HEK293 (cell line): ENCODE measurements around the gene IGF1R.

Source experiments
- EGR2 ChIP-seq: fragments of 450-650 bp; formaldehyde crosslinking; IDR thresholded peaks from 2 replicates; pipeline ENCODE4 v1.5.1; 2016; ENCODE audit warnings: low read depth, missing biosample characterization, missing genetic modification characterization
- GLIS2 ChIP-seq: fragments of 450-650 bp; formaldehyde crosslinking; IDR thresholded peaks from 2 replicates; pipeline ENCODE4 v1.5.1; 2016; ENCODE audit warnings: missing biosample characterization, missing genetic modification characterization
- HOXA7 ChIP-seq: sonication (generic); formaldehyde crosslinking; IDR thresholded peaks from 2 replicates; pipeline ENCODE4 v1.8.1; 2022; ENCODE audit warnings: missing genetic modification reagents, borderline replicate concordance
- KLF16 ChIP-seq: fragments of 450-650 bp; formaldehyde crosslinking; IDR thresholded peaks from 2 replicates; pipeline ENCODE4 v1.5.1; 2017; ENCODE audit warnings: missing biosample characterization, missing genetic modification characterization
- OSR2 ChIP-seq: fragments of 450-650 bp; formaldehyde crosslinking; IDR thresholded peaks from 2 replicates; pipeline ENCODE4 v1.5.1; 2016; ENCODE audit warnings: missing biosample characterization, missing genetic modification characterization
- PRDM1 ChIP-seq: fragments of 450-650 bp; formaldehyde crosslinking; IDR thresholded peaks from 2 replicates; pipeline ENCODE4; 2016; ENCODE audit warnings: missing biosample characterization, missing genetic modification characterization
- PRDM4 ChIP-seq: fragments of 450-650 bp; formaldehyde crosslinking; IDR thresholded peaks from 2 replicates; pipeline ENCODE4 v1.5.1; 2017; ENCODE audit warnings: missing biosample characterization, missing genetic modification characterization
- YY2 ChIP-seq: fragments of 450-650 bp; formaldehyde crosslinking; IDR thresholded peaks from 2 replicates; pipeline ENCODE4 v1.5.1; 2016; ENCODE audit warnings: missing biosample characterization, missing genetic modification characterization
- ZBTB49 ChIP-seq: fragments of 450-650 bp; formaldehyde crosslinking; IDR thresholded peaks from 2 replicates; pipeline ENCODE4 v1.5.1; 2016; ENCODE audit warnings: missing biosample characterization, missing genetic modification characterization, low read depth
- ZNF114 ChIP-seq: fragments of 450-650 bp; formaldehyde crosslinking; IDR thresholded peaks from 2 replicates; pipeline ENCODE4 v1.5.0; 2017; ENCODE audit warnings: missing biosample characterization, missing genetic modification characterization
- ZNF132 ChIP-seq: fragments of 450-650 bp; formaldehyde crosslinking; IDR thresholded peaks from 2 replicates; pipeline ENCODE4 v1.5.1; 2017; ENCODE audit warnings: missing biosample characterization, missing genetic modification characterization, borderline replicate concordance
- ZNF169 ChIP-seq: fragments of 450-650 bp; formaldehyde crosslinking; IDR thresholded peaks from 2 replicates; pipeline ENCODE4 v1.5.1; 2016; ENCODE audit warnings: missing biosample characterization, missing genetic modification characterization
- ZNF223 ChIP-seq: fragments of 450-650 bp; formaldehyde crosslinking; IDR thresholded peaks from 2 replicates; pipeline ENCODE4 v1.5.1; 2016; ENCODE audit warnings: missing biosample characterization, missing genetic modification characterization
- ZNF274 ChIP-seq, 2 experiments: fragments of 200-500 bp in 1 of 2; fragments of 450-650 bp in 1 of 2; sonication (Bioruptor generic) in 1 of 2; formaldehyde crosslinking in 1 of 2; IDR thresholded peaks; 2 replicates each; pipeline versions ENCODE4 v1.5.1 to v1.6.1; 2014 to 2016; ENCODE audit warnings: borderline replicate concordance in 1 of 2, inconsistent platforms in 1 of 2, low read length in 1 of 2, missing biosample characterization in 1 of 2, missing genetic modification characterization in 1 of 2
- ZNF404 ChIP-seq: fragments of 450-650 bp; formaldehyde crosslinking; IDR thresholded peaks from 2 replicates; pipeline ENCODE4 v1.5.1; 2017; ENCODE audit warnings: missing biosample characterization, missing genetic modification characterization
- ZNF416 ChIP-seq: fragments of 450-650 bp; formaldehyde crosslinking; IDR thresholded peaks from 2 replicates; pipeline ENCODE4 v1.5.1; 2016; ENCODE audit warnings: missing biosample characterization, missing genetic modification characterization
- ZNF423 ChIP-seq: fragments of 450-650 bp; formaldehyde crosslinking; IDR thresholded peaks from 2 replicates; pipeline ENCODE4 v1.5.1; 2016; ENCODE audit warnings: missing biosample characterization, missing genetic modification characterization
- ZNF501 ChIP-seq: fragments of 450-650 bp; formaldehyde crosslinking; IDR thresholded peaks from 2 replicates; pipeline ENCODE4 v1.5.1; 2016; ENCODE audit warnings: missing biosample characterization, missing genetic modification characterization
- ZNF521 ChIP-seq: fragments of 450-650 bp; formaldehyde crosslinking; IDR thresholded peaks from 2 replicates; pipeline ENCODE4 v1.5.1; 2017; ENCODE audit warnings: missing biosample characterization, mild to moderate bottlenecking, missing genetic modification characterization
- ZNF530 ChIP-seq: fragments of 450-650 bp; formaldehyde crosslinking; IDR thresholded peaks from 2 replicates; pipeline ENCODE4 v1.5.1; 2016; ENCODE audit warnings: low read depth, missing biosample characterization, missing genetic modification characterization
- ZNF558 ChIP-seq: fragments of 450-650 bp; formaldehyde crosslinking; IDR thresholded peaks from 2 replicates; pipeline ENCODE4 v1.5.1; 2016; ENCODE audit warnings: missing biosample characterization, missing genetic modification characterization
- ZNF596 ChIP-seq: fragments of 450-650 bp; IDR thresholded peaks from 2 replicates; pipeline ENCODE4 v1.5.0; 2018; ENCODE audit warnings: missing biosample characterization, mild to moderate bottlenecking, missing genetic modification characterization, moderate library complexity
- ZNF600 ChIP-seq: fragments of 450-650 bp; formaldehyde crosslinking; IDR thresholded peaks from 2 replicates; pipeline ENCODE4 v1.5.1; 2016; ENCODE audit warnings: missing biosample characterization, missing genetic modification characterization
- ZNF623 ChIP-seq: fragments of 450-650 bp; formaldehyde crosslinking; IDR thresholded peaks from 2 replicates; pipeline ENCODE4 v1.5.1; 2016; ENCODE audit warnings: missing biosample characterization, missing genetic modification characterization
- ZNF626 ChIP-seq: fragments of 450-650 bp; sonication (Bioruptor Pico); formaldehyde crosslinking; IDR thresholded peaks from 2 replicates; pipeline ENCODE4 v1.5.1; 2018; ENCODE audit warnings: missing biosample characterization, missing genetic modification characterization, inconsistent platforms
- ZNF670 ChIP-seq: fragments of 450-650 bp; formaldehyde crosslinking; IDR thresholded peaks from 2 replicates; pipeline ENCODE4 v1.5.1; 2016; ENCODE audit warnings: missing biosample characterization, missing genetic modification characterization, low read depth
- ZNF768 ChIP-seq: fragments of 450-650 bp; formaldehyde crosslinking; IDR thresholded peaks from 2 replicates; pipeline ENCODE4 v1.5.1; 2018; ENCODE audit warnings: missing biosample characterization, mild to moderate bottlenecking, missing genetic modification characterization
- ZXDB ChIP-seq: fragments of 450-650 bp; formaldehyde crosslinking; IDR thresholded peaks from 2 replicates; pipeline ENCODE4 v1.5.1; 2016; ENCODE audit warnings: missing biosample characterization, missing genetic modification characterization
- TF ChIP-seq, protein P1 (sequence below): fragments of 450-650 bp; formaldehyde crosslinking; IDR thresholded peaks from 2 replicates; pipeline ENCODE4 v1.5.1; 2016; ENCODE audit warnings: missing biosample characterization, missing genetic modification characterization
- TF ChIP-seq, protein P2 (sequence below): IDR thresholded peaks from 2 replicates; pipeline ENCODE4 v1.6.1; 2011; ENCODE audit warnings: mild to moderate bottlenecking, low read depth, low read length, borderline replicate concordance

Gene IGF1R

DNA sequence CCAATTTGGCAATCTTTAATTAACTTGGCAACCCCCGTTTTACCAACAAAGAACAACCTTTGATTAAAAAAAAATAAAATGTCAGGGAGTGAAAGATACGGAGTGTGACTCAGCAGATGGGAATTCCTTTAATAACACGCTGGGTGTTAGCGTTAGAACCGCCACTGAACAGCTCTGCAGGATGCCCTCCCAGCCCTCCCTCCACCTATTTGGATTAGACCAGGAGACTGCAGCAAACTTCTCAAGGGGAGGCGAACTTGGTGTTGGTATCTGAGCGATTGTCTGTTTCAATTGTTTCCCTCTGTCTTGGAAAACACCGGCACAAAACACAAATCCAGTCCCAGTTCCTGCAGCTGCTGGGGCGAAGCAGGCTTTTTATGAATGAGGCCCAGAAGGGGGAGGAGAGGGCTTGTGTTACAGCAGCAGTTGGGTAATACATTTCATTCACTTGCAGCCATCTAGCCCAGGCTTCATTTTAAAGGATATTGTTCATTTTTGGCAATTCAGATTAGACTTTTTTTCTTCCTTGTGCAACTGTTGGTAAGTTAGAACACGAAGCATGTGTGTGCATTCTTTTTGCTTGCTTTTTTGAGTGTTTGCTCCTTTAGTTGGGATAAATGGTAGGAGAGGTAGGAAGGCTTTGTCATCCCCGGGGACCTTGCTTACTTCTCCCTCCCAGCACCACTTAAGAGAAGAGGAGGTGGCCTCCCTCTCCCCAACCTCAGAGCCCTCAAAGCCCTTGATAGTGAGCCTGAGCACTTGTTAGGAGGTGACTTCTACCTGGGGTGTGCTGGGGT lies 152.3 kb downstream of the IGF1R start (continued):
- TF ChIP-seq ZNF132 (tag by site-specific recombination): no peak
- TF ChIP-seq ZNF223 (tag by site-specific recombination): no peak
- no peak for TF ChIP-seq HOXA7 (CRISPR knock-in tag)
- TF ChIP-seq ZNF626 (tag by site-specific recombination): no peak
- 0 out of 2 replicates have a peak, but pooled peaks have one; percentile 28 for TF ChIP-seq ZXDB (tag by site-specific recombination)
- no peak for TF ChIP-seq ZNF404 (tag by site-specific recombination)
- TF ChIP-seq, protein P1, sequence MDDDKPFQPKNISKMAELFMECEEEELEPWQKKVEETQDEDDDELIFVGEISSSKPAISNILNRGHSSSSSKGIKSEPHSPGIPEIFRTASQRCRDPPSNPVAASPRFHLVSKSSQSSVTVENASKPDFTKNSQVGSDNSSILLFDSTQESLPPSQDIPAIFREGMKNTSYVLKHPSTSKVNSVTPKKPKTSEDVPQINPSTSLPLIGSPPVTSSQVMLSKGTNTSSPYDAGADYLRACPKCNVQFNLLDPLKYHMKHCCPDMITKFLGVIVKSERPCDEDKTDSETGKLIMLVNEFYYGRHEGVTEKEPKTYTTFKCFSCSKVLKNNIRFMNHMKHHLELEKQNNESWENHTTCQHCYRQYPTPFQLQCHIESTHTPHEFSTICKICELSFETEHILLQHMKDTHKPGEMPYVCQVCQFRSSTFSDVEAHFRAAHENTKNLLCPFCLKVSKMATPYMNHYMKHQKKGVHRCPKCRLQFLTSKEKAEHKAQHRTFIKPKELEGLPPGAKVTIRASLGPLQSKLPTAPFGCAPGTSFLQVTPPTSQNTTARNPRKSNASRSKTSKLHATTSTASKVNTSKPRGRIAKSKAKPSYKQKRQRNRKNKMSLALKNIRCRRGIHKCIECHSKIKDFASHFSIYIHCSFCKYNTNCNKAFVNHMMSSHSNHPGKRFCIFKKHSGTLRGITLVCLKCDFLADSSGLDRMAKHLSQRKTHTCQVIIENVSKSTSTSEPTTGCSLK: no peak
- TF ChIP-seq ZNF521 (tag by site-specific recombination): no peak
- no peak for TF ChIP-seq ZNF670 (tag by site-specific recombination)
- peak; percentile 98 for TF ChIP-seq PRDM4 (tag by site-specific recombination)
- TF ChIP-seq ZNF114 (tag by site-specific recombination): no peak
- TF ChIP-seq YY2 (tag by site-specific recombination): no peak
- no peak for TF ChIP-seq ZBTB49 (tag by site-specific recombination)
- TF ChIP-seq, protein P2, sequence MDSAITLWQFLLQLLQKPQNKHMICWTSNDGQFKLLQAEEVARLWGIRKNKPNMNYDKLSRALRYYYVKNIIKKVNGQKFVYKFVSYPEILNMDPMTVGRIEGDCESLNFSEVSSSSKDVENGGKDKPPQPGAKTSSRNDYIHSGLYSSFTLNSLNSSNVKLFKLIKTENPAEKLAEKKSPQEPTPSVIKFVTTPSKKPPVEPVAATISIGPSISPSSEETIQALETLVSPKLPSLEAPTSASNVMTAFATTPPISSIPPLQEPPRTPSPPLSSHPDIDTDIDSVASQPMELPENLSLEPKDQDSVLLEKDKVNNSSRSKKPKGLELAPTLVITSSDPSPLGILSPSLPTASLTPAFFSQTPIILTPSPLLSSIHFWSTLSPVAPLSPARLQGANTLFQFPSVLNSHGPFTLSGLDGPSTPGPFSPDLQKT: no peak
- no peak for TF ChIP-seq ZNF501
- no peak for TF ChIP-seq KLF16
- TF ChIP-seq ZNF530 (tag by site-specific recombination): no peak
- TF ChIP-seq PRDM1 (tag by site-specific recombination): no peak
- TF ChIP-seq ZNF423 (tag by site-specific recombination): no peak
- TF ChIP-seq ZNF596: no peak
- TF ChIP-seq ZNF274 (IDR thresholded peaks at IDR 0.05; ENCODE audit: low read length): no peak
- no peak for TF ChIP-seq ZNF274 (tag by site-specific recombination; IDR thresholded peaks at IDR 0.05; ENCODE audit: borderline replicate concordance)
- no peak for TF ChIP-seq EGR2 (tag by site-specific recombination)
- TF ChIP-seq OSR2 (tag by site-specific recombination): 0 out of 2 replicates have a peak, but pooled peaks have one; percentile 12
- TF ChIP-seq GLIS2 (tag by site-specific recombination): peak; percentile 19; the same call in 1 of the 2 replicates
- peak; percentile 82 for TF ChIP-seq ZNF600
- TF ChIP-seq ZNF768 (tag by site-specific recombination): no peak
- no peak for TF ChIP-seq ZNF623
- no peak for TF ChIP-seq ZNF558 (tag by site-specific recombination)
- no peak for TF ChIP-seq ZNF416 (tag by site-specific recombination)
- TF ChIP-seq ZNF169 (tag by site-specific recombination): no peak
